ENCODE measurements around the gene OR2T11.
"Not testable (repeated sequence)": the region's sequence is repeated elsewhere in the genome, so short reads cannot be mapped to it uniquely, and the experiment has no call there.

OR2T11 gene

GRCh38 chr1:248589334-248589733 lies 45.6 kb downstream of the OR2T11 start:
- Mint-ChIP-seq H3K4me1 (no peaks in the 10 kb centered on the region), H3K27ac (no peak overlapping the region), H3K36me3 (no peaks in the 10 kb centered on the region), H3K9me3 (no peaks in the 10 kb centered on the region), H3K4me3 (no peak overlapping the region)
- ATAC-seq (no peak), DNase-seq (ENCODE audit: low spot score in 2 of 2) (no peak)

- no peak for DNase-seq (ENCODE audit: low spot score in 2 of 2)
Observed at GRCh38 chr1:248585266-248585665, 49.6 kb downstream of the OR2T11 start.

GRCh38 chr1:248576260-248576980 lies 58.5 kb downstream of the OR2T11 start:
- no peaks in the 10 kb centered on the region for H3K36me3 Mint-ChIP-seq
- H3K27ac Mint-ChIP-seq, result no peak overlapping the region
- DNase-seq (ENCODE audit: low spot score in 2 of 2) (no peak), ATAC-seq (no peak)
- H3K4me3 Mint-ChIP-seq, result no peak overlapping the region
- H3K4me1 Mint-ChIP-seq, result no peaks in the 10 kb centered on the region
- no peaks in the 10 kb centered on the region for H3K9me3 Mint-ChIP-seq

More at GRCh38 chr1:248585266-248585665, 49.6 kb downstream of the OR2T11 start:
- ATAC-seq, result no peak
- Mint-ChIP-seq H3K27ac (no peak overlapping the region), H3K9me3 (no peaks in the 10 kb centered on the region), H3K4me3 (no peak overlapping the region), H3K36me3 (no peaks in the 10 kb centered on the region), H3K4me1 (no peaks in the 10 kb centered on the region)

DNA sequence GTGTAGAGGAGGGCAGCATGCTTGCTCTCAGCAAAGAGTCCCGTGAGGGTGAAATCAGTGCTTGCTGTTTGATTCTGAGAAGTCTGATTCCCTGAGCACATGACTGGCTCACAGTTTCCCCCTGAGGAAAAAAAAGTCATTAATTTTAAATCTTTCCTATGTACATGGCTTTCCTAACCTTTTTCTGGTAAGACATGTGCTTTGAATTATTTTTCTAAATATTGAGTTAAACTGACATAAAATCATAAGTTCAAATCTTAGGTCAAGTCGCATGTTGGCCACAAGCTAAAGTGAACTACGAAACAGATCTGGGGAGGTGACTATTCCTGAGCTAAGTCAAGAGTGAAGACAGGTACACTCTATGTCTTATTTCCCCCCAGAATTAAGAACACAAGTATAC lies 60.2 kb downstream of the OR2T11 start, which contains the start of gene OR2T34:
Gene OR2T34, minus strand, starts transcription at position 101 of the 400 bp plus-strand sequence. Its CDS starts 0 bp downstream, at position 101.
- not testable (repeated sequence) for H3K4me3 Mint-ChIP-seq; H3K4me1 Mint-ChIP-seq; DNase-seq (ENCODE audit: low spot score in 2 of 2); ATAC-seq; H3K36me3 Mint-ChIP-seq; H3K27ac Mint-ChIP-seq; H3K9me3 Mint-ChIP-seq

GRCh38 chr1:248573856-248574255 lies 61.0 kb downstream of the OR2T11 start:
- H3K36me3 Mint-ChIP-seq; H3K27ac Mint-ChIP-seq; H3K4me3 Mint-ChIP-seq; H3K4me1 Mint-ChIP-seq; DNase-seq (ENCODE audit: low spot score in 2 of 2); ATAC-seq; H3K9me3 Mint-ChIP-seq: not testable (repeated sequence)
